HepG2 (cell line): ENCODE measurements around the gene CHMP1A. TPM values are rescaled to one million over a fixed set of nuclear protein-coding genes. Genes with fewer than 3 reads are reported as not detected.
A peak's percentile ranks its signal among the peaks of the same experiment; 100 is the strongest.

Source experiments
- AFF4 ChIP-seq: sonication (generic); formaldehyde crosslinking; IDR thresholded peaks from 2 replicates; pipeline ENCODE4 v1.4.0; 2020; ENCODE audit warnings: missing genetic modification reagents
- CENPT ChIP-seq: sonication (generic); formaldehyde crosslinking; IDR thresholded peaks from 2 replicates; pipeline ENCODE4 v1.8.0; 2022; ENCODE audit warnings: low read depth, mild to moderate bottlenecking, moderate library complexity, missing genetic modification reagents
- CHCHD3 ChIP-seq: sonication (generic); formaldehyde crosslinking; IDR thresholded peaks from 2 replicates; pipeline ENCODE4 v1.8.0; 2022; ENCODE audit warnings: mild to moderate bottlenecking, missing genetic modification reagents, moderate library complexity
- MAFK ChIP-seq, 2 experiments: IDR thresholded peaks in 1 of 2; conservative IDR thresholded peaks in 1 of 2; 2 replicates each; pipeline ENCODE4 v1.6.1; 2011; ENCODE audit warnings: improper control_type of control experiment in 2 of 2, low read length in 2 of 2
- NPAS2 ChIP-seq: sonication (generic); formaldehyde crosslinking; IDR thresholded peaks from 2 replicates; pipeline ENCODE4 v1.8.0; 2022; ENCODE audit warnings: mild to moderate bottlenecking, missing genetic modification reagents, borderline replicate concordance
- NR2C2 ChIP-seq: sonication (generic); formaldehyde crosslinking; IDR thresholded peaks from 2 replicates; pipeline ENCODE4 v1.4.0; 2020; ENCODE audit warnings: missing genetic modification reagents, mild to moderate bottlenecking, moderate library complexity, borderline replicate concordance
- PBX2 ChIP-seq: IDR thresholded peaks from 2 replicates; pipeline ENCODE4 v1.6.1; 2016; ENCODE audit warnings: control low read depth
- PHF21A ChIP-seq: sonication (generic); formaldehyde crosslinking; IDR thresholded peaks from 2 replicates; pipeline ENCODE4 v1.5.0; 2020; ENCODE audit warnings: mild to moderate bottlenecking, missing genetic modification reagents
- RFX3 ChIP-seq: IDR thresholded peaks from 2 replicates; pipeline ENCODE4 v1.6.1; 2016; ENCODE audit warnings: missing biosample characterization, missing genetic modification reagents
- SNAPC5 ChIP-seq: sonication (generic); formaldehyde crosslinking; IDR thresholded peaks from 2 replicates; pipeline ENCODE4 v1.8.1; 2023; ENCODE audit warnings: mild to moderate bottlenecking, missing genetic modification reagents, borderline replicate concordance
- TARDBP ChIP-seq: sonication (generic); formaldehyde crosslinking; IDR thresholded peaks from 2 replicates; pipeline ENCODE4 v1.8.0; 2022; ENCODE audit warnings: mild to moderate bottlenecking, missing genetic modification reagents
- TFAP4 ChIP-seq: sonication (generic); IDR thresholded peaks from 2 replicates; pipeline ENCODE4 v1.6.1; 2016; ENCODE audit warnings: low read depth, borderline replicate concordance
- TMF1 ChIP-seq: sonication (generic); formaldehyde crosslinking; IDR thresholded peaks from 2 replicates; pipeline ENCODE4 v1.8.1; 2022; ENCODE audit warnings: low read depth, missing genetic modification reagents
- ZBTB39 ChIP-seq: sonication (generic); formaldehyde crosslinking; IDR thresholded peaks from 2 replicates; pipeline ENCODE4 v1.5.0; 2020; ENCODE audit warnings: missing genetic modification reagents
- ZBTB42 ChIP-seq: sonication (generic); formaldehyde crosslinking; IDR thresholded peaks from 2 replicates; pipeline ENCODE4 v1.5.0; 2020; ENCODE audit warnings: mild to moderate bottlenecking, missing genetic modification reagents
- ZMYM4 ChIP-seq: sonication (generic); formaldehyde crosslinking; IDR thresholded peaks from 2 replicates; pipeline ENCODE4 v1.8.1; 2023; ENCODE audit warnings: mild to moderate bottlenecking, missing genetic modification reagents
- ZNF383 ChIP-seq: sonication (generic); formaldehyde crosslinking; IDR thresholded peaks from 2 replicates; pipeline ENCODE4 v1.4.0; 2020; ENCODE audit warnings: missing genetic modification reagents, mild to moderate bottlenecking, borderline replicate concordance
- ZNF605 ChIP-seq: sonication (generic); formaldehyde crosslinking; IDR thresholded peaks from 2 replicates; pipeline ENCODE4 v1.8.0; 2022; ENCODE audit warnings: mild to moderate bottlenecking, missing genetic modification reagents
- ZNF652 ChIP-seq: IDR thresholded peaks from 2 replicates; pipeline ENCODE4 v1.6.1; 2016; ENCODE audit warnings: low read depth, borderline replicate concordance
- ZNF670 ChIP-seq: sonication (generic); formaldehyde crosslinking; IDR thresholded peaks from 2 replicates; pipeline ENCODE4 v1.8.0; 2022; ENCODE audit warnings: mild to moderate bottlenecking, missing genetic modification reagents, borderline replicate concordance
- ZNF792 ChIP-seq: IDR thresholded peaks from 2 replicates; pipeline ENCODE4 v1.6.1; 2016
- polyA plus RNA-seq, 8 experiments: library from polyadenylated mRNA; depleted of rRNA in 3 of 8; stranded (reverse) in 7 of 8; unstranded in 1 of 8; fragments of >200 nt; fragmentation: Illumina TruSeq in 4 of 8; extraction: Trizol in 4 of 8; gene quantifications; 2 replicates each; pipeline versions ENCODE4 v1.2.1 to v1.2.3, GENCODE V29; 2011 to 2016; ENCODE audit warnings: low read depth in 4 of 8, missing spikeins in 1 of 8, mixed read lengths in 1 of 8; ENCODE audit not compliant: insufficient read depth in 1 of 8
- total RNA-seq, 5 experiments: library from RNA; depleted of rRNA; stranded (reverse); fragments of >200 nt; fragmentation: Illumina TruSeq; extraction: Trizol; gene quantifications; 2 replicates each; pipeline ENCODE4 v1.2.3, GENCODE V29; 2016; ENCODE audit warnings: low read depth in 1 of 5

CHMP1A gene
- total and polyA plus RNA-seq, 2 of the 13 experiments (the other 11 are each of a cell fraction or from before 2014, with no cell fraction given) = 69.4 to 73.3 TPM

- TF ChIP-seq CENPT (CRISPR knock-in tag) (no peak), TMF1 (0 out of 2 replicates have a peak, but pooled peaks have one; percentile 20), ZNF652 (CRISPR knock-in tag) (0 out of 2 replicates have a peak, but pooled peaks have one; percentile 2), ZMYM4 (CRISPR knock-in tag) (no peak), PBX2 (CRISPR knock-in tag) (no peak), ZNF605 (CRISPR knock-in tag) (peak; percentile 31; the same call in 1 of the 2 replicates), MAFK (conservative IDR thresholded peaks at IDR 0.05 in 1 of 2, IDR thresholded peaks at IDR 0.05 in 1 of 2; ENCODE audit: low read length in 2 of 2) (no peak), PHF21A (CRISPR knock-in tag) (peak; percentile 51; the same call in 1 of the 2 replicates), ZBTB39 (CRISPR knock-in tag) (no peak), CHCHD3 (0 out of 2 replicates have a peak, but pooled peaks have one; percentile 6), ZBTB42 (CRISPR knock-in tag) (peak; percentile 46; the same call in 1 of the 2 replicates), TARDBP (CRISPR knock-in tag) (no peak), NR2C2 (CRISPR knock-in tag) (no peak), SNAPC5 (CRISPR knock-in tag) (0 out of 2 replicates have a peak, but pooled peaks have one; percentile 27), RFX3 (CRISPR knock-in tag) (no peak), TFAP4 (no peak), AFF4 (CRISPR knock-in tag) (0 out of 2 replicates have a peak, but pooled peaks have one; percentile 8), ZNF670 (CRISPR knock-in tag) (0 out of 2 replicates have a peak, but pooled peaks have one; percentile 57), ZNF792 (CRISPR knock-in tag) (no peak), ZNF383 (CRISPR knock-in tag) (no peak), NPAS2 (CRISPR knock-in tag) (no peak)
Measured at GRCh38 chr16:89658221-89658879, 842 bp upstream of the CHMP1A start (continued).
